H9 (cell line): ENCODE measurements around the gene NDUFB3. TPM values are rescaled to one million over a fixed set of nuclear protein-coding genes. Genes with fewer than 3 reads are reported as not detected.

Experiments
- DNase-seq: peaks from one replicate; pipeline ENCODE4 v3.0.0-alpha.2; 2017
- H2AFZ ChIP-seq: one replicate; pipeline ENCODE4 v1.6.1; 2013; ENCODE audit warnings: mild to moderate bottlenecking, low read length, control low read depth, moderate library complexity
- H2AK5ac ChIP-seq: 2 replicates; pipeline ENCODE4 v1.6.1; 2013; ENCODE audit warnings: low read length, control low read depth, mixed read lengths; ENCODE audit not compliant: insufficient read length
- H2BK120ac ChIP-seq: one replicate; pipeline ENCODE4 v1.6.1; 2013; ENCODE audit warnings: low read depth, mild to moderate bottlenecking, low read length, control low read depth, inconsistent platforms; ENCODE audit not compliant: poor library complexity, severe bottlenecking
- H2BK12ac ChIP-seq: 2 replicates; pipeline ENCODE4 v1.6.1; 2013; ENCODE audit warnings: low read length, control low read depth, mixed read lengths, low read depth; ENCODE audit not compliant: insufficient read length
- H2BK15ac ChIP-seq: 2 replicates; pipeline ENCODE4 v1.6.1; 2013; ENCODE audit warnings: low read depth, low read length, control low read depth
- H2BK20ac ChIP-seq: one replicate; pipeline ENCODE4 v1.6.1; 2013; ENCODE audit warnings: low read depth, mild to moderate bottlenecking, low read length, control low read depth, inconsistent platforms; ENCODE audit not compliant: poor library complexity, severe bottlenecking
- H2BK5ac ChIP-seq: 2 replicates; pipeline ENCODE4 v1.6.1; 2013; ENCODE audit warnings: low read length, control low read depth, mixed read lengths; ENCODE audit not compliant: insufficient read length
- H3K14ac ChIP-seq: 2 replicates; pipeline ENCODE4 v1.6.1; 2013; ENCODE audit warnings: low read length, control low read depth; ENCODE audit not compliant: insufficient read depth
- H3K18ac ChIP-seq: 2 replicates; pipeline ENCODE4 v1.6.1; 2013; ENCODE audit warnings: low read depth, mild to moderate bottlenecking, mixed read lengths, low read length, control low read depth; ENCODE audit not compliant: insufficient read length
- H3K23ac ChIP-seq: 2 replicates; pipeline ENCODE4 v1.6.1; 2013; ENCODE audit warnings: low read length, control low read depth, mixed read lengths, low read depth; ENCODE audit not compliant: insufficient read length
- H3K23me2 ChIP-seq: 2 replicates; pipeline ENCODE4 v1.6.1; 2013; ENCODE audit warnings: low read depth, mild to moderate bottlenecking, mixed read lengths, low read length, control low read depth; ENCODE audit not compliant: insufficient read length, poor library complexity, severe bottlenecking
- H3K27ac ChIP-seq: 2 replicates; pipeline ENCODE4 v1.5.1; 2013; ENCODE audit warnings: low read length, control low read depth, mixed read lengths, low read depth; ENCODE audit not compliant: insufficient read length
- H3K27me3 ChIP-seq: 2 replicates; pipeline ENCODE4 v1.6.1; 2013; ENCODE audit warnings: low read length, control low read depth, inconsistent platforms; ENCODE audit not compliant: insufficient read depth
- H3K4ac ChIP-seq: 2 replicates; pipeline ENCODE4 v1.6.1; 2013; ENCODE audit warnings: low read depth, mild to moderate bottlenecking, control low read depth, inconsistent platforms, low read length, moderate library complexity
- H3K4me1 ChIP-seq: 2 replicates; pipeline ENCODE4 v1.6.1; 2013; ENCODE audit warnings: low read length, control low read depth, inconsistent platforms; ENCODE audit not compliant: insufficient read depth
- H3K4me2 ChIP-seq: 2 replicates; pipeline ENCODE4 v1.6.1; 2013; ENCODE audit warnings: low read length, control low read depth, mixed read lengths; ENCODE audit not compliant: insufficient read length, insufficient read depth
- H3K56ac ChIP-seq: 2 replicates; pipeline ENCODE4 v1.6.1; 2013; ENCODE audit warnings: low read depth, mild to moderate bottlenecking, mixed read lengths, low read length, control low read depth; ENCODE audit not compliant: insufficient read length
- H3K79me1 ChIP-seq: 2 replicates; pipeline ENCODE4 v1.6.1; 2013; ENCODE audit warnings: low read depth, mild to moderate bottlenecking, moderate library complexity, low read length, control low read depth, inconsistent platforms; ENCODE audit not compliant: insufficient read depth, poor library complexity, severe bottlenecking
- H3K79me2 ChIP-seq: 2 replicates; pipeline ENCODE4 v1.6.1; 2013; ENCODE audit warnings: low read length, control low read depth, inconsistent platforms; ENCODE audit not compliant: insufficient read depth
- H3K9ac ChIP-seq: 2 replicates; pipeline ENCODE4 v1.6.1; 2013; ENCODE audit warnings: low read length, control low read depth, mixed read lengths; ENCODE audit not compliant: insufficient read length; ENCODE audit errors: extremely low read depth
- H3K9me3 ChIP-seq: one replicate; pipeline ENCODE4 v1.6.1; 2013; ENCODE audit warnings: low read depth, low read length, inconsistent platforms; ENCODE audit not compliant: control insufficient read depth
- H3T11ph ChIP-seq: one replicate; pipeline ENCODE4 v1.6.1; 2013; ENCODE audit warnings: mild to moderate bottlenecking, low read length, control low read depth, inconsistent platforms
- H4K20me1 ChIP-seq: one replicate; pipeline ENCODE4 v1.6.1; 2013; ENCODE audit not compliant: control insufficient read depth, insufficient read length, insufficient read depth
- H4K5ac ChIP-seq: 2 replicates; pipeline ENCODE4 v1.6.1; 2013; ENCODE audit warnings: low read depth, mild to moderate bottlenecking, mixed read lengths, low read length, control low read depth; ENCODE audit not compliant: insufficient read length
- H4K8ac ChIP-seq: replicated peaks from 2 replicates; pipeline ENCODE4 v1.6.1; 2013; ENCODE audit warnings: low read length, control low read depth, mixed read lengths, low read depth; ENCODE audit not compliant: insufficient read length
- H4K91ac ChIP-seq: 2 replicates; pipeline ENCODE4 v1.6.1; 2013; ENCODE audit warnings: low read depth, mild to moderate bottlenecking, moderate library complexity, mixed read lengths, low read length, control low read depth; ENCODE audit not compliant: insufficient read length
- H3K27ac Mint-ChIP-seq, 3 experiments: 2 replicates in 2 of 3; 3 replicates in 1 of 3; pipeline ENCODE4 v1.8.0; 2020 to 2021; ENCODE audit warnings: mixed read lengths in 3 of 3, mild to moderate bottlenecking in 1 of 3, moderate library complexity in 1 of 3
- H3K27me3 Mint-ChIP-seq: 2 replicates; pipeline ENCODE4 v1.8.0; 2021; ENCODE audit warnings: low read depth, mild to moderate bottlenecking, moderate library complexity, mixed read lengths
- H3K36me3 Mint-ChIP-seq, 3 experiments: 2 replicates in 2 of 3; 3 replicates in 1 of 3; pipeline ENCODE4 v1.8.0; 2020 to 2021; ENCODE audit warnings: low read depth in 3 of 3, mixed read lengths in 3 of 3; ENCODE audit not compliant: insufficient read depth in 1 of 3
- H3K4me1 Mint-ChIP-seq, 2 experiments: 2 replicates each; pipeline ENCODE4 v1.8.0; 2020; ENCODE audit warnings: mixed read lengths in 2 of 2
- H3K4me3 Mint-ChIP-seq, 2 experiments: 2 replicates in 1 of 2; 3 replicates in 1 of 2; pipeline ENCODE4 v1.8.0; 2020 to 2021; ENCODE audit warnings: mild to moderate bottlenecking in 2 of 2, mixed read lengths in 2 of 2, moderate library complexity in 1 of 2
- H3K9me3 Mint-ChIP-seq, 2 experiments: 2 replicates in 1 of 2; 3 replicates in 1 of 2; pipeline ENCODE4 v1.8.0; 2020; ENCODE audit warnings: mild to moderate bottlenecking in 2 of 2, mixed read lengths in 2 of 2, moderate library complexity in 1 of 2
- CTCF ChIP-seq: fragments of 200-600 bp; sonication (generic); conservative IDR thresholded peaks from 3 replicates; pipeline ENCODE4 v1.8.0; 2021; ENCODE audit warnings: antibody characterized with exemption, mild to moderate bottlenecking
- WGBS: extraction: QIAGEN DNeasy Blood & Tissue Kit; methylation state at CpG from one replicate; pipeline ENCODE4 v1.1.7; 2013; ENCODE audit warnings: missing lambda C conversion rate, low lambda C conversion rate, mixed read lengths; ENCODE audit not compliant: insufficient read length; ENCODE audit errors: extremely low coverage; 5-methylcytosine and 5-hydroxymethylcytosine counted together
- total RNA-seq: library from RNA; stranded (reverse); gene quantifications from 2 replicates; pipeline ENCODE4 v1.2.1, GENCODE V29; 2021

Gene NDUFB3
- total RNA-seq, 1 experiment from 2014 or later: 59.6 TPM

- Mint-ChIP-seq H3K9me3 (no peaks in the 10 kb centered on the region; a peak in 1 of 5 replicates), H3K4me3 (peak overlapping the region; percentile 90 to 96), H3K27ac (no peak overlapping the region), H3K4me1 (peaks cover 13 to 28% of the 10 kb centered on the region in 2 experiments), H3K36me3 (no peaks in the 10 kb centered on the region), H3K27me3 (peaks cover 1% of the 10 kb centered on the region; the same call in 1 of the 2 replicates)
- Histone ChIP-seq H3K79me2 (peaks cover 3% of the 10 kb centered on the region; the same call in 1 of the 2 replicates), H3K14ac (no peak overlapping the region), H3K56ac (no peak overlapping the region), H4K8ac (no peak overlapping the region), H2AK5ac (no peak overlapping the region), H3K4me1 (no peaks in the 10 kb centered on the region), H3K27ac (no peak overlapping the region), H3K9me3 (no peaks in the 10 kb centered on the region), H3K27me3 (no peaks in the 10 kb centered on the region), H2BK5ac (no peak overlapping the region), H4K20me1 (no peaks in the 10 kb centered on the region), H3K23ac (no peak overlapping the region), H2BK20ac (no peak overlapping the region), H3K18ac (no peak overlapping the region), H3K79me1 (no peaks in the 10 kb centered on the region), H3T11ph (no peak overlapping the region), H3K9ac (no peak overlapping the region), H2AFZ (no peak overlapping the region), H3K4me2 (no peak overlapping the region), H4K91ac (no peak overlapping the region), H2BK120ac (no peak overlapping the region), H2BK15ac (no peak overlapping the region), H3K23me2 (peaks cover 5% of the 10 kb centered on the region), H4K5ac (no peak overlapping the region), H3K4ac (no peak overlapping the region), H2BK12ac (no peak overlapping the region)
- WGBS: no CpG with 5 or more reads among the region's 1 CpG
- TF ChIP-seq CTCF: no peak
- DNase-seq: no peak
These were observed 1.3 kb downstream of the NDUFB3 start for GRCh38 chr2:201073071-201073470.
